ENCODE measurements around the gene LIMS2.

Gene LIMS2

GRCh38 chr2:127619203-127619590, 56.1 kb downstream of the LIMS2 start:
- FAIRE-seq, result no peak

- FAIRE-seq, result no peak
Measured at GRCh38 chr2:127618551-127619202, 56.7 kb downstream of the LIMS2 start.

DNA sequence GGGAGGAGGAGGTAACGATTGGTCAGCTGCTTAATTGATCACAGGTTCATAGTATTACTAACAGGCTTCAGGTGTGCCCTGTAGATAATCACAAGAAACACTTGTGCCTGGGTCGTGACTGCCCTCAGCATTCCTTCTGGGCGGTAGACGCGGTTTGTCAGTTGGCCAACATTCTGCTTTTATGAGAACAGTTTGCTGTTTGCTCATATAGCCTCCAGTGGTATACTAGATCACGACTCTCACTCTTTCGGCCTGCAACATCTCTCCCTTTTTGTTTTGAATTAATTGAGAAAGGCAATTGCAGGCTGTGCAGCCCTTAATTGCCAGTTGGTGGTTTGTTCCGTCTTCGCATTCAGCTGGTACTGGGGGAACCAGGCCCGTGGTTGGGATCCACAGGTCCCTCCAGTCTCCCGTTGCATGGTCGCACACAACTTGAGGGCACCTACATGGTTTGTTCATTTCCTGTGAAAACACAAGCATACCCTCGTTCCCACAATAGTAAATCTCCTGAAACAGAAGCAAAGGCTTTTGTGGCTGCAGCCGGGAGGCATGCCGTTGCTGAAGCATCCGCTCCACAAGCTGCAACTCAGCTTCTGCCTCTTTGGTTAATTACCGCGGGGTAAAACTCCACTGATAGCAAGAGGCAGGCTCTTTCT, 59.7 kb downstream of the LIMS2 start:
- FAIRE-seq, result no peak

GRCh38 chr2:127614731-127615130, 60.6 kb downstream of the LIMS2 start:
- FAIRE-seq, result no peak

- no peak for FAIRE-seq
Measured at GRCh38 chr2:127614246-127614645, 61.1 kb downstream of the LIMS2 start.

- no peak for FAIRE-seq
Measured at GRCh38 chr2:127612111-127612822, 63.1 kb downstream of the LIMS2 start.

DNA sequence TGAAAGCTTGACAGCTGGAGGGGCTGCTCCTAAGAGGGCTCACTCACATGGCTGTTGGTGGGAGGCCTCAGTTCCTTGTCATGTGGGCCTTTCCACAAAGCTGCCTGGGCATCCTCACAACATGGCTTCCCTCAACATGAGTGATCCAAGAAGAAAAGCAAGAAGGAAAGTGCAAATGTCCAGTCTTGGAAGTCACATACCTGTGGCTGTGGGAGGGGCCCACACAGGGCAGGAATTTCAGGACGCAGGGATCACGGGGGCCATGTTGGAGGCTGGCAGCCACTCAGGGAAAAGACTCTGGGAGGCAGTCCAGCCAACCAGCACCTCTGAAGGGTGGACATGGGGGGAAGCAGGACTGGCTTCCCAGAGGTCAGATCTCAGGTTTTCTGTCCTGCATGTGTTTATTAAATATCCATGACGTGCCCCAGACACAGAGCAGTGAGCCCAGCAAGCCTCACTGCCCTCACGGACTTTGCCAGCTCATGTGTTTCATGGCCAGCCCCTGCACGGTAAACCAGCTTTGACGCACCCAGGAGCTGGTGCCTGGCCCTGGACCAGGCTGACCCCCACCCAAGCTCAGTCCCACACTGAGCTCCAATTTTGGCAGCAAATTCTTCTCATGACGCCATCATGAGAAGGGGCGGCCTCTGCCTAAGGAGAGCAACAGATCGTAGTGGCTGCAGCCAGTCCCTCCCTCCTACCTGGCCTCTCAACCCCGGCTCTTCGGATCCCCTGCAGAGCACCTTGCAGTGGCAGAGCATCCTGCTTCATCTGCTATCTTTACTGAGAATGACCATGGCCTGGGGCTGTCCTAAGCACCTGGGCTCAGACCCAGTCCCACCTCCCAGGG, 64.0 kb downstream of the LIMS2 start:
- FAIRE-seq, result no peak

DNA sequence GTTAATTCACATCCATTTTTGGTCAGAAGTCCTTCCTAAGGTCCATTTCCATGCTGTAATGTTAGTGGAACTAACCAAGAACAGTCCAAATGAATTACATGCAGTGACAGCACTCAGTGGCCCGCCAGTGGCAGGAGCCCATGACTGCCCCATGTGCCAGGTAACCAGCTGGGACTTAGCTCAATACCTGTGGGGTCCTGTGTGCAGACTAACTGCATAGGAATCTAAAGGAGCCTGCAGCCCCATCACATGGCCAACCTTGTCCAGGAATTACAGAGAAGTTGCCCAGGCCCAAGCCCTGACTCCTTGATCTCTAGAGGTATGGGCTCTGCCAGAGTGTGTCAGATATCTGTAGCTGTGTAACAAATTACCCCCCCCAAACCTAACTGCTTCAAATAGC, 64.8 kb downstream of the LIMS2 start:
- no peak for FAIRE-seq

DNA sequence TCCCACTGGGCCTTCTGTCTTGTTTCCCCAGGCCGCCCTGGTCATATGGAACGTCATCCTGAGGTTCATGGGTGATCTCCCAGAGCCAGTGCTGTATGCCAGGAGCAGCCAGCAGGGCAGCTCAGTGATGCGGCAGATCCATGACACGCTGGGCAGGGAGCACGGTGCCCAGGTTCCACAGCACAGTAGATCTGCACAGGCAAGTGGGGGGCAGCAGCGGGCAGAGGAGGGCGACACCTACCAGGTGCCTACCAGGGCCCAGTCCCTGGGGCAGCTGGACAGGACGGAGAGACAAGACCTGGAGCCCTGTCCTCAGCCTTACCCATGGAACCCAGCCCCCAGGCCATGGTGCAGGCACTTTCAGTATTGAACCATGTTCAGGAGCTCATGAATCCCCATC, 65.5 kb downstream of the LIMS2 start:
- no peak for FAIRE-seq

- no peak for FAIRE-seq
Measured at GRCh38 chr2:127609031-127609751, 66.1 kb downstream of the LIMS2 start.

DNA sequence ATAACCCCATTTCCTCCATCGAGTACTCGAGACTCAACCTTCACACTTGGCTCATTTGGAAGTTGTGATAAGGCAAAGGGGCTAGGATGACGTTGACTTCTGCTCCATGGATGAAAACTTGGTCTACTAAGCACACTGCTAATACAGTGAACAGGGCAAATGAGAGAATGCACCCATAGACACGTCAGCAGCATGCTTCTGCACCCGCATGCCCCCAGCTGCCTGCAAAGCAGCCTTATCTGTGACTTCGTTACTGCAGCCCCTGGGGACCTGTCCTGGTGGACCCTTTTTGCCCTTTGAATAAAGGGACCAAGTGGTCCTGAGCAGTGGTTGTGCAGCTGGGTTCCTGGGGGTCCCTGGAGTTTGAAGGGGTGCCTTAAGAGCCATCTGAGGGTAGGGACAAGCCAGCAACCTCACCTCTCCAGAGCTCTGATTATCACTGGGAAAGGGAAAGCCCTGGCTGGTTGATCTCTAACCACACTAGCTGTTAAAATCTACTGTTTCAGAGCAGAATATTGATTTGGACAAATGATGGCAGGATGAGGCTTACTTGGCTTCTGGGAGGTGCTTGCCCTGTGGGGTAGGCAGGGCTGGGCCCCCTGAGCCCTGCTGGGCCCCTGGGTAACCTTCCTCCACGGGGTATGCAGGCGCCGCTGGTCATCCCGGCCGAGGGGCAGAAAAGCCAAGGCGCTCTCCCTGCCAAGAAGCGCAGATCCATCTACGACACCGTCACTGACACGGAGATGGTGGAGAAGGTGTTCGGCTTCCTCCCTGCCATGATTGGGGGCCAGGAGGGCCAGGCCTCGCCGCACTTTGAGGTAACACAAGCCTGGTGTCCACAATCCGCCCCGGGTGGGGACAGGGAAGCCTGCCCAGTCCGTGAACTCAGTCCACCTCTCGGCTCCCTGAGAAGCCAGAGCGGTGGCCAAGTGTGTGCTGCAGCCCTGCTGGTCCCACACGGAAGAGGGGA, 67.0 kb downstream of the LIMS2 start:
- no peak for FAIRE-seq

DNA sequence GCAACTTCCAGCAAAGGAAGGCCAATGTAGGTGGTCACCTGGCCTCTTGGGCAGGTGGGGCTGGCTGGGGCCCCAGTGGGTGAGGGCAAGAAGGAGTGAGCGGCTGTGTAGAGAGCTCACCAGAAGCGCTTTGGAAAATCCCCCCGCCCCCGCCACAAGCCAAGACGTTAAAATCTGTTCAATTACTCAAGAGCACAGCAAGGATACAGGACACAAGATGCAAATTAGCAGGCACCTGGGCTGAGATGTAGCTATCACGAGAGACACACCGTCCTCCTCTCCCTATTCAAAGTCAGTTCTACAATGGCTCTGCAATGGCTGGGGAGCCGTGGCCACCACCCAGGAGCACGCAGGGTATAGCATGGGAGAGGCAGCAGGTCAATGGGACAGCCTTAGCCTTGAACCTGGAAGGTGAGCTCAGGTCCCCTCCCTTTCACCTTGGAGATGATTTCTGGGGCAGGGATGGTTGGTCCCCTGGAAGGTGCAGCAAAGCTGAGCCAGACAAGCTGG, 67.9 kb downstream of the LIMS2 start:
- FAIRE-seq, result no peak

- FAIRE-seq, result no peak
Measured at GRCh38 chr2:127606625-127607398, 68.5 kb downstream of the LIMS2 start.

DNA sequence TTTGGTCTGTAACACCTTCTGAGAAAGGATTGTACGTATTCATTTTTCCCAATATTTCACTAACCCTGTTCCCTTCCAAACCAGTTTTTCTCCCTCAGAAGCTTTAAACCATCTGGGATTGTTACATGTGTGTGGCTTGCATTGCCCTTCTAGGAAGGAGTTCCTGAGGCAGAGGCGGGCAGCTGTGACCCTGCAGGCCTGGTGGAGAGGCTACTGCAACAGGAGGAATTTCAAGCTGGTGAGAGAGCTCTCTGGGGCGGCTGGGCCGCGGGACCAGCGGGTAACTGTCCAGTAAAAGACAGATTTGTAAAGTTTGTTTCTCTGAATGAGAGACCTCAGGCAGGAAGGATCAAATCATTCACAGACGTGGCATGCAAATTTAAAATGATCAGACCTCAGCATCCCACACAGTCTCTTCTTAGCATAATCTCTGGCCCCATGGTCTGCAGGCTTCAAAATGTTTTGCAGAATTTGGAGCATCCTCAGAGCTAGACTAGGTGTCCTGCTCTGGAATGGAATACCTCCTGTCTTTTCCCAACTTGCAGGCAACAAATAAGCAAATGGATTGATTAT, 69.6 kb downstream of the LIMS2 start:
- no peak for FAIRE-seq

DNA sequence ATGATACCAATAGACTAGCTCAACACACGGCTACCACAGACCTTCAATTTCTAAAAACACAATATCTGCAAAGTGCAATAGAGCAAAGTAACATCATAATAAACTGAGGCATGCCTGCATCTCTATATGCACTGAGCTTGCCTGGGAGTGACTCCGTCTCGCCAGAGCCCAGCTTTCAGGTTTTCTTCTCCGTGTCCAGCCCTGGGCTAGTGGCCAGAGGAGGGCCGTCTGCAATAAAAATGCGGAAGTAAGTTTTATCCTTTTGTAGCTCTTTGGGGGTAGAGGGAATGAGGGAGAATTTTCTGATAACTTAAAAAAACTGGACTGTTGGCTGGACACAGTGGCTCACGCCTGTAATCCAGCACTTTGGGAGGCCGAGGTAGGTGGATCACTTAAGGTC, 70.3 kb downstream of the LIMS2 start:
- FAIRE-seq, result no peak

- no peak for FAIRE-seq
Measured at GRCh38 chr2:127599211-127599610, 76.1 kb downstream of the LIMS2 start.

DNA sequence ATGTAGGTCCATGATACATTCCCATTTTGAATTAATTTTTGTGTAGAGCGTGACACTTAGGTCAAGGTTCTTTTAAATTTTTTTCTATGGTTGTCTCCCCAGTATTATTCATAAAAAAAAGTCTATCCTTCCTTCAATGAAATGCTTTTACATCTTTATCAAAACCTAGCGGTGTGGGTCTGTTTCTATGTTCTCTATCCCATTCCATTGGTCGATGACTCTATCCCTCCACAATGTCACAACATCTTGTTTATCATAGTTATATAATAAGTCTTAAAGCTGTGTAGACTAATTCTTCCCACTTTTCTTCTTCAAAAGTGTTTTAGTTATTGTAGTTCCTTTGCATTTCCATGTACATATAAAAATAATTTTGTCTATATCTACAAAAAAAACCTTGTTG, 76.6 kb downstream of the LIMS2 start:
- no peak for FAIRE-seq

DNA sequence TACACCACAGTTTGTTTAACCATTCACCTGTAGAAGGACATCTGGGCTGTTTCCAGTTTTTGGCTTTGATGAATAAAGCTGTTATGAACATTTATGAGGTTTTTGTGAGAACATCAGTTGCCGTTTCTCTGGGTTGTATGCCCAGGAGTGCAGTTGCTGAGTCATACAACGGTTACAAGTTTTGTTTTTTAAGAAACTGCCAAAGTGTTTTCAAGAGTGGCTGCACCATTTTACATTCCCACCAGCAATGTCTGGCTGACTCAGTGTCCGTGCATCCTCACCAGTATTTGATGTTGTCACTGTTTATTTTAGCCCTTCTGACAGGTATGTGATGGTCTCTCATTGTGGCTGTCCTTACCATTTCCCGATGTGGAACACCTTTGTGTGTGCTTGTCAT, 77.3 kb downstream of the LIMS2 start:
- no peak for FAIRE-seq

DNA sequence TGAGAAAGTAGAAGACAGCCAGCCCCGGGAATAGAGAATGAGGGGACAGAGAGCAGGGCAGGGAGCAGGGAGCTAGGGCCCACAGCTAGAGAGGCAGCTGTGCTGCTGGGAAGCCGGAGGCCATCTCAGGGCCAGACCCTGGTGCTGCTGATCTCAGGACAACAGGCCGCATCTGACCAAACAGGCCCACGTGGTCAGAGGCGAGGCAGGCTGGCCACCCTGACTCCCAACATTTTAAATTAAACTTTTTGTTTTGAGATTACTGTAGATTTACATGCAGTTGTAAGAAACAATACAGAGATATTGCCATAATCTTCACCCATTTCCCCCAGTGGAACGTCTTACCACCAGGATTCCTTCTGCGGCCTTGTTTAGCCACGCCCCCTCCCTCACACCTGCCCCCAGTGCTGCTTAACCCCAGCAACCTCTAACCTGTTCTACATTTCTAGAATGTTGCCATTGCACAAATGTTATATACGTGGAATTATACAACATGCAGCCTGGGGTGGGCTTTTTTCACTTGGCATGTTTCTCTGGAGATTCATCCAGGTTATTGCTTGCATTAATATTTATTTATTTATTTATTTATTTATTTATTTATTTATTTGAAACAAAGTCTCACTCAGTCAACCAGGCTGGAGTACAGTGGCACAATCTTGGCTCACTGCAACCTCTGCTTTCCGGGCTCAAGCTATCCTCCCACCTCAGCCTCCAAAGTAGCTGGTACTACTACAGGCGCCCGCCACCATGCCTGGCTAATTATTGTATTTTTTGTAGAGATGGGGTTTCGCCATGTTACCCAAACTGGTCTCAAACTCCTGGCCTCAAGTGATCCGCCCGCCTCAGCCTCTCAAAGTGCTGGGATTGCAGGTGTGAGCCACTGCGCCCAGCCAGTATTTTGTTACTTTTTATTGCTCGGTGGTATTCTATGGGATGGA, 78.0 kb downstream of the LIMS2 start:
- no peak for FAIRE-seq

All from TTC549 (cell line).